ENCODE data around the gene HOMER2.
"Not testable (repeated sequence)": the region's sequence is repeated elsewhere in the genome, so short reads cannot be mapped to it uniquely, and the experiment has no call there.

HOMER2 gene

GRCh38 chr15:82870727-82871320 lies 81.7 kb downstream of the HOMER2 start:
- TF ChIP-seq CTCF (IDR thresholded peaks at IDR 0.05; ENCODE audit: insufficient read depth, low read depth, low read length, missing control alignments), result no peak
- no peak for DNase-seq (ENCODE audit: low read depth)
- H3K4me3 ChIP-seq (ENCODE audit: low read length), result no peak overlapping the region

GRCh38 chr15:82865981-82866380 lies 86.5 kb downstream of the HOMER2 start:
- DNase-seq (ENCODE audit: low read depth); H3K4me3 ChIP-seq (ENCODE audit: low read length): not testable (repeated sequence)

GRCh38 chr15:82865581-82865980 lies 86.9 kb downstream of the HOMER2 start:
- not testable (repeated sequence) for H3K4me3 ChIP-seq (ENCODE audit: low read length); DNase-seq (ENCODE audit: low read depth)

GRCh38 chr15:82864967-82865366 lies 87.6 kb downstream of the HOMER2 start:
- no peak overlapping the region for H3K4me3 ChIP-seq (ENCODE audit: low read length)
- no peak for DNase-seq (ENCODE audit: low read depth)
- no peak for TF ChIP-seq CTCF (IDR thresholded peaks at IDR 0.05; ENCODE audit: insufficient read depth, low read depth, low read length, missing control alignments)

- no peak for TF ChIP-seq CTCF (IDR thresholded peaks at IDR 0.05; ENCODE audit: insufficient read depth, low read depth, low read length, missing control alignments)
- no peak overlapping the region for H3K4me3 ChIP-seq (ENCODE audit: low read length)
- no peak for DNase-seq (ENCODE audit: low read depth)
Observed at GRCh38 chr15:82862886-82863285, 89.6 kb downstream of the HOMER2 start.

GRCh38 chr15:82858932-82859331 lies 93.6 kb downstream of the HOMER2 start:
- no peak for TF ChIP-seq CTCF (IDR thresholded peaks at IDR 0.05; ENCODE audit: insufficient read depth, low read depth, low read length, missing control alignments)
- no peak for DNase-seq (ENCODE audit: low read depth)
- no peak overlapping the region for H3K4me3 ChIP-seq (ENCODE audit: low read length)

GRCh38 chr15:82856397-82857170 lies 95.9 kb downstream of the HOMER2 start:
- H3K4me3 ChIP-seq (ENCODE audit: low read length), result no peak overlapping the region
- no peak for TF ChIP-seq CTCF (IDR thresholded peaks at IDR 0.05; ENCODE audit: insufficient read depth, low read depth, low read length, missing control alignments)
- no peak for DNase-seq (ENCODE audit: low read depth)

Measured in epithelial cell of esophagus (primary cell).